Activated effector memory CD4-positive, alpha-beta T cell treated with anti-CD3 and anti-CD28 coated beads, Interleukin-2, amount 50 U/mL, for 16 hours (primary cell): ENCODE data around the gene MYOF.
A peak's percentile ranks its signal among the peaks of the same experiment; 100 is the strongest.
"Not testable (repeated sequence)": the region's sequence is repeated elsewhere in the genome, so short reads cannot be mapped to it uniquely, and the experiment has no call there.

Experiments used
- DNase-seq: peaks from one replicate; pipeline ENCODE4 v3.0.0-alpha.2; 2020

Gene MYOF

GRCh38 chr10:93379731-93380575, 102.2 kb downstream of the MYOF start:
- peak; percentile 73 for DNase-seq

- no peak for DNase-seq
These were observed 103.0 kb downstream of the MYOF start for GRCh38 chr10:93378997-93379730.

- DNase-seq: no peak
These were observed 104.1 kb downstream of the MYOF start for GRCh38 chr10:93378039-93378438.

- no peak for DNase-seq
These were observed 105.5 kb downstream of the MYOF start for GRCh38 chr10:93376372-93377293.

GRCh38 chr10:93370961-93371360, 111.2 kb downstream of the MYOF start:
- no peak for DNase-seq

GRCh38 chr10:93369588-93370164, 112.5 kb downstream of the MYOF start:
- no peak for DNase-seq

GRCh38 chr10:93368210-93368609, 113.9 kb downstream of the MYOF start:
- no peak for DNase-seq

- no peak for DNase-seq
These were observed 114.5 kb downstream of the MYOF start for GRCh38 chr10:93367664-93368063.

- DNase-seq: no peak
These were observed 117.2 kb downstream of the MYOF start for GRCh38 chr10:93364966-93365365.

GRCh38 chr10:93363891-93364648, 118.1 kb downstream of the MYOF start:
- DNase-seq: no peak

- DNase-seq: not testable (repeated sequence)
These were observed 123.7 kb downstream of the MYOF start for GRCh38 chr10:93358398-93358797.

GRCh38 chr10:93357680-93358079, 124.5 kb downstream of the MYOF start:
- no peak for DNase-seq

- DNase-seq: no peak
These were observed 125.6 kb downstream of the MYOF start for GRCh38 chr10:93356516-93356915.

GRCh38 chr10:93352638-93353383, 129.3 kb downstream of the MYOF start:
- DNase-seq: no peak

GRCh38 chr10:93346694-93347093, 135.4 kb downstream of the MYOF start:
- no peak for DNase-seq

GRCh38 chr10:93346108-93346507, 136.0 kb downstream of the MYOF start:
- no peak for DNase-seq

GRCh38 chr10:93344691-93345090, 137.4 kb downstream of the MYOF start:
- no peak for DNase-seq

- DNase-seq: no peak
These were observed 139.2 kb downstream of the MYOF start for GRCh38 chr10:93342921-93343320.

- DNase-seq: no peak
These were observed 139.8 kb downstream of the MYOF start for GRCh38 chr10:93342366-93342765.

- no peak for DNase-seq
These were observed 144.8 kb downstream of the MYOF start for GRCh38 chr10:93337309-93337721.

- DNase-seq: no peak
These were observed 145.5 kb downstream of the MYOF start for GRCh38 chr10:93336678-93337077.
